ENCODE data around the gene RPS15.

DNA sequence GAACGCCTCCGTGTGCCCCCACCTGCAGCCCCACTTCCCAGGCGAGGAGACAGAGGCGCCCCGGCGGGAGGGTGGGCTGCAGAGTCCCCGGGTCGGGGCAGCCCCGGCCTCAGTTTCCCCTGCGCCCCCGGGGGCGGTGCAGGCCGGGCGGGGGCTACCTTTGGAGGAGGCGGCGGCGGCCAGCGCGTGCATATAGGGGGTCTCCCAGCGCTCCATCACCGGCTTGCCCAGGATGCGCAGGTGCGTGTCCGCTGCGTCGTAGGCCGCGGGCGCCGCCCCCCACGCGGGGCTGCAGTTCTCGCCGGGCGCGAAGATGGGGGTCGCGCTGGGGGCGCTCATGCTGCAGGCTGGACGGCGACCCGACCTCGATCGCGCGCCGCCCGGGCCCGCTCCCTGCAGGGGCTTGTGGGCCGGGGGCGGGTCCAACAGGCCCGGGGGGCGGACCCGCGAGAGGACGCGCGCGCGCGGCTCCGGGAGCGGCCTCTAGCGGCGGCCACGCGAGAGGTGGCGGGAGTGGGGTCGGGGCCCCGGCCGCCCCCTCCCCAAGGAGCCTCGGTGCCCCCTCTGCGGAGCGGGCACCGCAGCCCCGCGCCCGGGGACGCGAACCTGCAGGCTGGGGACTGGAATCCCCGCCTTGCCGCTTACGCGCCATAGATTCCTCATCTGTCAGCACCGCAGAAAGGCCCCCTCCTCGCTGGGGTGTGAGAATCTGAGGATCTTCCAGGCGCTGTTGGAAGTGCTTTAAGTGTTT lies 36.9 kb upstream of the RPS15 start, which contains the start of gene GAMT:
- TF ChIP-seq YY1 (IDR thresholded peaks at IDR 0.05; ENCODE audit: insufficient read depth, insufficient read length): no peak
- no peak for TF ChIP-seq ZNF274 (IDR thresholded peaks at IDR 0.05; ENCODE audit: low read depth, low read length)
- TF ChIP-seq SUZ12 (IDR thresholded peaks at IDR 0.05; ENCODE audit: extremely low read depth, insufficient read depth, insufficient read length): no peak
